IMR-90 (cell line): ENCODE measurements around the gene CCDC88A. TPM values are rescaled to one million over a fixed set of nuclear protein-coding genes. Genes with fewer than 3 reads are reported as not detected.

ENCODE experiments used
- ATAC-seq: fragments of 200-7000 bp; cut with Tn5 transposase; 2 replicates; pipeline ENCODE4 v1.9.1; 2020; ENCODE audit warnings: low read depth, mild to moderate bottlenecking, moderate library complexity
- BruUV-seq: library from RNA; stranded (reverse); fragments of 400-500 nt; replicated peaks from 2 replicates; lab custom pipeline; 2021; lab: Mats Ljungman, UMichigan
- CTCF ChIA-PET: fragments of 300-600 bp; formaldehyde crosslinking; extraction: SDS; loops from one replicate; lab custom pipeline; 2021; ENCODE audit warnings: antibody characterized with exemption; lab: Yijun Ruan, JAX
- POLR2A ChIA-PET: fragments of 300-600 bp; sonication (Branson Sonifier 250); formaldehyde crosslinking; loops from one replicate; lab custom pipeline; 2022; ENCODE audit warnings: antibody characterized with exemption; ENCODE audit not compliant: unreplicated experiment; lab: Charles Lee
- DNase-seq: peaks from one replicate; pipeline ENCODE4 v3.0.0; 2013
- H2AFZ ChIP-seq: replicated peaks from 2 replicates; pipeline ENCODE3; 2013; ENCODE audit warnings: low read length, mild to moderate bottlenecking; ENCODE audit not compliant: poor library complexity
- H2AK5ac ChIP-seq: 2 replicates; pipeline ENCODE4 v1.6.1; 2013; ENCODE audit warnings: low read depth, low read length, inconsistent platforms
- H2AK9ac ChIP-seq: replicated peaks from 2 replicates; pipeline ENCODE3; 2013; ENCODE audit warnings: mild to moderate bottlenecking, low read depth, low read length, moderate library complexity; ENCODE audit not compliant: poor library complexity
- H2BK120ac ChIP-seq: 2 replicates; pipeline ENCODE4 v1.6.1; 2013; ENCODE audit warnings: low read depth, low read length, inconsistent platforms
- H2BK15ac ChIP-seq: 3 replicates; pipeline ENCODE4 v1.6.1; 2013; ENCODE audit warnings: low read depth, low read length, inconsistent platforms
- H2BK20ac ChIP-seq: 2 replicates; pipeline ENCODE4 v1.6.1; 2013; ENCODE audit warnings: low read depth, mild to moderate bottlenecking, inconsistent platforms, low read length, moderate library complexity
- H2BK5ac ChIP-seq: 2 replicates; pipeline ENCODE4 v1.6.1; 2013; ENCODE audit warnings: mild to moderate bottlenecking, low read depth, low read length, inconsistent platforms; ENCODE audit not compliant: poor library complexity, severe bottlenecking
- H3K14ac ChIP-seq: replicated peaks from 2 replicates; pipeline ENCODE4 v1.6.1; 2013; ENCODE audit warnings: low read depth, low read length, inconsistent platforms
- H3K18ac ChIP-seq: 2 replicates; pipeline ENCODE4 v1.6.1; 2013; ENCODE audit warnings: low read depth, low read length, control low read depth
- H3K23ac ChIP-seq: 2 replicates; pipeline ENCODE4 v1.6.1; 2013; ENCODE audit warnings: low read depth, low read length, inconsistent platforms
- H3K27ac ChIP-seq: 2 replicates; pipeline ENCODE4 v1.5.1; 2013; ENCODE audit warnings: mild to moderate bottlenecking, control low read depth, low read length; ENCODE audit not compliant: insufficient read depth
- H3K27me3 ChIP-seq: 2 replicates; pipeline ENCODE4 v1.6.1; 2013; ENCODE audit warnings: low read length; ENCODE audit not compliant: control insufficient read depth, insufficient read depth
- H3K36me3 ChIP-seq: 2 replicates; pipeline ENCODE4 v1.6.1; 2013; ENCODE audit warnings: low read length, mixed read lengths; ENCODE audit not compliant: control insufficient read depth, insufficient read depth
- H3K4ac ChIP-seq: 2 replicates; pipeline ENCODE4 v1.6.1; 2013; ENCODE audit warnings: low read depth, low read length, inconsistent platforms
- H3K4me1 ChIP-seq: 2 replicates; pipeline ENCODE4 v1.6.1; 2013; ENCODE audit warnings: low read length, mixed read lengths; ENCODE audit not compliant: control insufficient read depth, insufficient read depth
- H3K4me2 ChIP-seq: 2 replicates; pipeline ENCODE4 v1.6.1; 2013; ENCODE audit warnings: low read depth, mild to moderate bottlenecking, control low read depth, low read length, moderate library complexity
- H3K4me3 ChIP-seq: 2 replicates; pipeline ENCODE4 v1.5.1; 2013; ENCODE audit warnings: low read depth, mild to moderate bottlenecking, control low read depth, low read length, moderate library complexity; ENCODE audit not compliant: insufficient read depth
- H3K56ac ChIP-seq: 2 replicates; pipeline ENCODE4 v1.6.1; 2013; ENCODE audit warnings: low read length, inconsistent platforms; ENCODE audit not compliant: insufficient read depth; ENCODE audit errors: extremely low read depth
- H3K79me1 ChIP-seq, 2 experiments: 2 replicates each; pipeline ENCODE4 v1.6.1; 2013; ENCODE audit warnings: low read length in 2 of 2, inconsistent platforms in 1 of 2, low read depth in 1 of 2
- H3K9ac ChIP-seq: 2 replicates; pipeline ENCODE4 v1.6.1; 2013; ENCODE audit warnings: low read depth, low read length, control low read depth
- H3K9me1 ChIP-seq: 2 replicates; pipeline ENCODE4 v1.6.1; 2013; ENCODE audit warnings: low read length, inconsistent platforms; ENCODE audit not compliant: insufficient read depth
- H3K9me3 ChIP-seq: 2 replicates; pipeline ENCODE4 v1.6.1; 2013; ENCODE audit warnings: low read length; ENCODE audit not compliant: control insufficient read depth, insufficient read depth
- H4K20me1 ChIP-seq: 2 replicates; pipeline ENCODE4 v1.6.1; 2013; ENCODE audit warnings: low read length, inconsistent platforms; ENCODE audit not compliant: insufficient read depth
- H4K5ac ChIP-seq: 2 replicates; pipeline ENCODE4 v1.6.1; 2013; ENCODE audit warnings: mild to moderate bottlenecking, low read depth, low read length, control low read depth
- H4K8ac ChIP-seq, 2 experiments: 2 replicates each; pipeline ENCODE4 v1.6.1; 2013; ENCODE audit warnings: low read depth in 2 of 2, low read length in 2 of 2, control low read depth in 1 of 2, inconsistent platforms in 1 of 2
- H4K91ac ChIP-seq: 2 replicates; pipeline ENCODE4 v1.6.1; 2013; ENCODE audit warnings: low read depth, low read length, inconsistent platforms; ENCODE audit not compliant: insufficient read depth
- CHD1 ChIP-seq: IDR thresholded peaks from 2 replicates; pipeline ENCODE4 v1.6.1; 2012; ENCODE audit warnings: low read depth, low read length, improper control_type of control experiment
- NFE2L2 ChIP-seq: fragments of 150-350 bp; IDR thresholded peaks from 2 replicates; pipeline ENCODE4 v1.6.1; 2016; ENCODE audit warnings: low read depth, mild to moderate bottlenecking, low read length
- RAD21 ChIP-seq: IDR thresholded peaks from 2 replicates; pipeline ENCODE4 v1.6.1; 2012; ENCODE audit warnings: low read length, improper control_type of control experiment
- WGBS, 2 experiments: methylation state at CpG; one replicate each; pipeline versions ENCODE4 v1.1.5 to v1.1.7; 2013; ENCODE audit warnings: missing lambda C conversion rate in 2 of 2; ENCODE audit not compliant: insufficient read length in 1 of 2; ENCODE audit errors: extremely low coverage in 2 of 2; 5-methylcytosine and 5-hydroxymethylcytosine counted together
- dilution Hi-C: fragments of 300-500 bp; cut with HindIII; formaldehyde crosslinking; loops from one replicate; pipeline ENCODE4 v1.14.3; 2018; ENCODE audit warnings: low sequenced_read_pairs; ENCODE audit not compliant: unreplicated experiment
- in situ Hi-C: fragments of 300-500 bp; cut with MboI; formaldehyde crosslinking; loops from 3 replicates; pipeline ENCODE4 v1.14.3; 2019; ENCODE audit warnings: low sequenced_read_pairs, inconsistent platforms, mixed read lengths
- intact Hi-C: fragments of 100-400 bp; cut with micrococcal nuclease; formaldehyde crosslinking; loops from 2 replicates; pipeline ENCODE4 v1.10.0; 2022
- polyA plus RNA-seq, 3 experiments: library from polyadenylated mRNA; depleted of rRNA; stranded (reverse); fragments of >200 nt; gene quantifications; 2 replicates each; pipeline ENCODE4 v1.2.3, GENCODE V29; 2012; ENCODE audit warnings: low replicate concordance in 1 of 3
- total RNA-seq: library from RNA; depleted of rRNA; stranded (reverse); fragments of >200 nt; gene quantifications from 2 replicates; pipeline ENCODE4 v1.2.3, GENCODE V29; 2012
- TF ChIP-seq, protein P1 (sequence below): conservative IDR thresholded peaks from 2 replicates; pipeline ENCODE4 v1.5.1; 2012; ENCODE audit warnings: mild to moderate bottlenecking, low read depth, low read length, improper control_type of control experiment
- TF ChIP-seq, protein P2 (sequence below): fragments of 150-350 bp; IDR thresholded peaks from 2 replicates; pipeline ENCODE4 v1.6.1; 2016; ENCODE audit warnings: low read depth, mild to moderate bottlenecking, low read length, moderate library complexity, borderline replicate concordance

The CCDC88A gene
- total and polyA plus RNA-seq, 2 of the 4 experiments (the other 2 are of a cell fraction), result 15.6 to 63.8 TPM

DNA sequence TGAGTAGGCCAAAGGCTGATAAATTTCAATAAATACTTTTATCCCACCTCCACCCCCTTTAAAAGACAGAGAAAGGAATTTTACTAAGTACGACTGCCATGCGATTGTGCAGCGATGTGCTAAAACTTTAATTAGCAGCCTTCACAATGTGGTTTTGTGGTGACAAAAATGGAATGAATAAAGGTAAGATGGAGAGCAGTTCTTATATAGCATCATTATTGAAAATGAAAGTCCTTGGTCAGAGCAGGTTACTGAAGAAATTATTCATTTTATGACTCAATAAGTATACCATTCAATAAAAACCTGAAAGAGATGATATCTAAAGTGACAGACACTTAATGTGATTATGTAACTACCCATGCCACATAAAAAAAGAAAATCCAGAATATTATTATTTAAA, 117.4 kb downstream of the CCDC88A start:
- H3K18ac ChIP-seq, result no peak overlapping the region
- no peak overlapping the region for H3K14ac ChIP-seq
- ChIA-PET CTCF (no interaction called here), POLR2A (no interaction called here)
- H4K5ac ChIP-seq, result no peak overlapping the region
- H2AK5ac ChIP-seq, result no peak overlapping the region
- ATAC-seq, result no peak
- no peak overlapping the region for H2BK120ac ChIP-seq
- H3K27me3 ChIP-seq, result no peaks in the 10 kb centered on the region
- no CpG with 5 or more reads among the region's 3 CpGs for WGBS, 2 experiments
- no peak for DNase-seq
- no peak overlapping the region for H4K8ac ChIP-seq
- peaks cover 7% of the 10 kb centered on the region for H3K36me3 ChIP-seq
- intact Hi-C loops, result no loop called here
- no peak overlapping the region for H3K27ac ChIP-seq
- no peak overlapping the region for H3K56ac ChIP-seq
- no peak overlapping the region for H3K23ac ChIP-seq
- no peaks in the 10 kb centered on the region for H3K9me3 ChIP-seq
- in situ Hi-C loops, result no loop called here
- no peaks in the 10 kb centered on the region for H3K9me1 ChIP-seq
- no peak overlapping the region for H2AFZ ChIP-seq
- BruUV-seq, result no TSS peak
- no peak overlapping the region for H3K4ac ChIP-seq
- H3K4me3 ChIP-seq, result no peak overlapping the region
- H2BK20ac ChIP-seq, result no peak overlapping the region
- dilution Hi-C loops, result no loop called here
- no peak overlapping the region for H2BK15ac ChIP-seq
- H3K4me1 ChIP-seq, result no peaks in the 10 kb centered on the region
- no peak overlapping the region for H3K4me2 ChIP-seq
- H2BK5ac ChIP-seq, result no peak overlapping the region
- H4K91ac ChIP-seq, result no peak overlapping the region
- H3K79me1 ChIP-seq, result no peaks in the 10 kb centered on the region
- TF ChIP-seq, protein P1, sequence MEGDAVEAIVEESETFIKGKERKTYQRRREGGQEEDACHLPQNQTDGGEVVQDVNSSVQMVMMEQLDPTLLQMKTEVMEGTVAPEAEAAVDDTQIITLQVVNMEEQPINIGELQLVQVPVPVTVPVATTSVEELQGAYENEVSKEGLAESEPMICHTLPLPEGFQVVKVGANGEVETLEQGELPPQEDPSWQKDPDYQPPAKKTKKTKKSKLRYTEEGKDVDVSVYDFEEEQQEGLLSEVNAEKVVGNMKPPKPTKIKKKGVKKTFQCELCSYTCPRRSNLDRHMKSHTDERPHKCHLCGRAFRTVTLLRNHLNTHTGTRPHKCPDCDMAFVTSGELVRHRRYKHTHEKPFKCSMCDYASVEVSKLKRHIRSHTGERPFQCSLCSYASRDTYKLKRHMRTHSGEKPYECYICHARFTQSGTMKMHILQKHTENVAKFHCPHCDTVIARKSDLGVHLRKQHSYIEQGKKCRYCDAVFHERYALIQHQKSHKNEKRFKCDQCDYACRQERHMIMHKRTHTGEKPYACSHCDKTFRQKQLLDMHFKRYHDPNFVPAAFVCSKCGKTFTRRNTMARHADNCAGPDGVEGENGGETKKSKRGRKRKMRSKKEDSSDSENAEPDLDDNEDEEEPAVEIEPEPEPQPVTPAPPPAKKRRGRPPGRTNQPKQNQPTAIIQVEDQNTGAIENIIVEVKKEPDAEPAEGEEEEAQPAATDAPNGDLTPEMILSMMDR, result no peak
- TF ChIP-seq RAD21 (no peak), NFE2L2 (no peak), CHD1 (no peak)
- TF ChIP-seq, protein P2, sequence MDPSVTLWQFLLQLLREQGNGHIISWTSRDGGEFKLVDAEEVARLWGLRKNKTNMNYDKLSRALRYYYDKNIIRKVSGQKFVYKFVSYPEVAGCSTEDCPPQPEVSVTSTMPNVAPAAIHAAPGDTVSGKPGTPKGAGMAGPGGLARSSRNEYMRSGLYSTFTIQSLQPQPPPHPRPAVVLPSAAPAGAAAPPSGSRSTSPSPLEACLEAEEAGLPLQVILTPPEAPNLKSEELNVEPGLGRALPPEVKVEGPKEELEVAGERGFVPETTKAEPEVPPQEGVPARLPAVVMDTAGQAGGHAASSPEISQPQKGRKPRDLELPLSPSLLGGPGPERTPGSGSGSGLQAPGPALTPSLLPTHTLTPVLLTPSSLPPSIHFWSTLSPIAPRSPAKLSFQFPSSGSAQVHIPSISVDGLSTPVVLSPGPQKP, result no peak
- H3K9ac ChIP-seq, result no peak overlapping the region
- no peaks in the 10 kb centered on the region for H4K20me1 ChIP-seq
- no peak overlapping the region for H2AK9ac ChIP-seq
